Measurements from ENCODE around the gene BCL6. TPM values are rescaled to one million over a fixed set of nuclear protein-coding genes. Genes with fewer than 3 reads are reported as not detected.

BCL6 gene
- total RNA-seq, 2 donors from 2014 or later, result 25.8 to 29.7 TPM

DNA sequence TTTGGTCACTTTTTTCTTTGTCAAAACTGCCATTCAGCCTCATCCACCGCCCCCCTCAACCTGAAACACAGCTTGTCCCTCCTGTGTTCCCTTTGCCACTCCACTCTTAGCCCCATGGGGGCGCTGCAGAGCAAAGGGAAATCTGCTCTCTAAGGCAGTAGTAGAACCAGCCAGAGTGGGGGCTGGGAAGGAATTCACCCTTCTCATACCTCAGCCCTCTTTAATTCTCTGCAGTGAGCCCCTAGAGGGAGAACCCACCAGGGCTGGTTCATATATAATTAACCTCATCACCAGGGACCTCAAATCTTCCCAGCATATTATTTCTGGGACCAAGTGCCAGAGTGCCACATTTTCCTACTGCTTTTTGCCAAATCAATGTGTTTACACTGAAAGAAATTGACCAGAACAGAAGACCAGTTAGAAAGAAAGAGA lies 2.8 kb upstream of the BCL6 start:
- Mint-ChIP-seq H3K4me1 (peaks cover 31% of the 10 kb centered on the region), H3K27ac (peak overlapping the region; percentile 99), H3K4me3 (peak overlapping the region; percentile 57)

DNA sequence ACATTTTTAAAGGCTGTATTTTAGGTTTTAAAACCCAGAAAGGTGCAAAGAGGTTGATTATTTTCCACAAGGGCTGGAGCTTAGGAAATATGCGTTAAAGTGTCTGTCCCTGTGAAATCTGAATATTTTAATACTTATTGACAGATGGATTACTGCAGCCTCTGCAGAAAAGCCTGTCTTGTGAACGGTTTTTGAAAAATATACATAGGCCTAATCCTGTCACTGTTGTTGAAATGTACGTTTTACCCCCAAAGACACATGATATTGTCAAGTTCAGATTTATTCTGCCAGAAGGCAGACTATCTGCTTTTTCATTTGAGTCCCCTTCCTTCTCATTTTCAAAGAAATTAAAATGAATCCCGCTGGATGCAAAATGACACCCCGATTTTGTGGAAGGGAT lies 2.2 kb upstream of the BCL6 start:
- H3K4me3 Mint-ChIP-seq, result no peak overlapping the region
- no peaks in the 10 kb centered on the region for H3K27me3 Mint-ChIP-seq
- H3K27ac Mint-ChIP-seq, result peak overlapping the region; percentile 99
- H3K9me3 ChIP-seq (ENCODE audit: control insufficient read depth, low read length, poor library complexity, severe bottlenecking), result no peaks in the 10 kb centered on the region
- H3K36me3 Mint-ChIP-seq (ENCODE audit: low read depth), result peaks cover 6% of the 10 kb centered on the region
- peaks cover 33% of the 10 kb centered on the region for H3K4me1 Mint-ChIP-seq
- ATAC-seq, result no peak
- DNase-seq, result no peak

More for the DNA sequence above, 2.8 kb upstream of the BCL6 start:
- ATAC-seq (peak; percentile 52), DNase-seq (peak; percentile 69 to 91 (median 72))
- H3K36me3 Mint-ChIP-seq (ENCODE audit: low read depth), result peaks cover 6% of the 10 kb centered on the region
- no peaks in the 10 kb centered on the region for H3K27me3 Mint-ChIP-seq
- no peaks in the 10 kb centered on the region for H3K9me3 ChIP-seq (ENCODE audit: control insufficient read depth, low read length, poor library complexity, severe bottlenecking)

DNA sequence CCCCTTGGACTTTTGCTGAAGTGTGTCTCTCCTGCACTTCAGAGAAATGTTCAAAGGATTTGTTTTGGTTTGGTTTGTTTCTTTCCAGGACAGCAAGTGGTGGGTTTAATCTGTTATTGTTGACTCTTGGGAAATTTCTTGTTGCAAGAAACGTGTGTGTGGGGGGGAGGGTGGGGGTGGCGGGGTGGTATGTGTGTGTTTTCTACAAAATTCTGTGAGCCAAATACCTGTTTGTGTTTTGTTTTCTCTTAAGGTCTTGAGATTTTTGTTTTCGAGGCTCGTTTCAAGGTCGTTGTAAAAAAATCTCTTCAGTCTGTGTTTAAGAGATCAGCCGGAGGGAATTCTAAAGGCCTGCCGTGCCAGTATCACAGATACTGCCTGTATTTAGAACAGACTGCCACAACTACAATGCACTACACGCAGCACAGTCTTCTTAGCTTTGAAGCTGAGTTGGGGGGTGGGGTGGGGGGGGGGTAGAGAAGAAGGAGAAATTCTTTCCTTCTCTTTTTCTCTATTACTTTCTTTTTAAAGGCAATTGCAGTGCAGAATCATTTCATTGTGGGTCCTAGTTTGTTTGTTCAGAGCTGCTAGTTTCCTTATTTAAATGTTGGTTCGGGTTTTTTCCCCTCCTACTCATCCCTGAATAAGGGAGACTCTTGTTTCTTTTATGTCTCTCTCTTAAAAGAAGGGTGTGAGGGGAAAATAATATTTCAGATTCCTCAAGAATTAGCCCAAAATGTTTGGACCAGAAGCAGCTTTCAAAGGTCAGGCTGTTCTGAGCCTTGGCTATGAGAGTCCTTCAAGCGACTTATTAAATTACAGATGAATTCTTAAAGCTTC lies 1.4 kb upstream of the BCL6 start:
- H3K4me1 Mint-ChIP-seq, result peaks cover 38% of the 10 kb centered on the region
- H3K4me3 Mint-ChIP-seq, result peak overlapping the region; percentile 100
- H3K27ac Mint-ChIP-seq, result peak overlapping the region; percentile 99
- H3K9me3 ChIP-seq (ENCODE audit: control insufficient read depth, low read length, poor library complexity, severe bottlenecking), result no peaks in the 10 kb centered on the region
- H3K36me3 Mint-ChIP-seq (ENCODE audit: low read depth), result peaks cover 6% of the 10 kb centered on the region
- ATAC-seq (no peak), DNase-seq (no peak)
- H3K27me3 Mint-ChIP-seq, result no peaks in the 10 kb centered on the region

DNA sequence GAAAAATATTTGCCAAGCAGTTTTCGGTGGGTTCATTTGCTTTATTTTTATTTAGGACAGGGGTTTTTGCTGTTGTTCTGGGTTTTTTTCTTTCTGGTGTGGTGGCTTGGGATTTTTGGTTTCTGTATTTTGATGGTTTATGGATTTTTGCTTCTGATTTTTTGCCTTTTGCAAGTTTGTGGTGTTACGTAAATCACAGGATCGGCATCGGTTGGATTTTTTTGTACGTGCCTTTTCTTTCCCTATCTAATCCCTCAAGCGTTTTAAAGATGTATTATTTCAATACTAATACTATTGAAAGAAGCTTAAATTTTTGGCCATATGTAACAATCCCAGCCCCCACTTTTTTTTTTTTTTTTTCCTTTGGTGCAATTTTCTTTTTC lies 782 bp upstream of the BCL6 start:
- no peak for DNase-seq
- no peaks in the 10 kb centered on the region for H3K27me3 Mint-ChIP-seq
- peak overlapping the region; percentile 99 for H3K27ac Mint-ChIP-seq
- H3K36me3 Mint-ChIP-seq (ENCODE audit: low read depth), result peaks cover 6% of the 10 kb centered on the region
- peaks cover 43% of the 10 kb centered on the region for H3K4me1 Mint-ChIP-seq
- peak overlapping the region; percentile 100 for H3K4me3 Mint-ChIP-seq
- no peaks in the 10 kb centered on the region for H3K9me3 ChIP-seq (ENCODE audit: control insufficient read depth, low read length, poor library complexity, severe bottlenecking)
- ATAC-seq, result no peak

DNA sequence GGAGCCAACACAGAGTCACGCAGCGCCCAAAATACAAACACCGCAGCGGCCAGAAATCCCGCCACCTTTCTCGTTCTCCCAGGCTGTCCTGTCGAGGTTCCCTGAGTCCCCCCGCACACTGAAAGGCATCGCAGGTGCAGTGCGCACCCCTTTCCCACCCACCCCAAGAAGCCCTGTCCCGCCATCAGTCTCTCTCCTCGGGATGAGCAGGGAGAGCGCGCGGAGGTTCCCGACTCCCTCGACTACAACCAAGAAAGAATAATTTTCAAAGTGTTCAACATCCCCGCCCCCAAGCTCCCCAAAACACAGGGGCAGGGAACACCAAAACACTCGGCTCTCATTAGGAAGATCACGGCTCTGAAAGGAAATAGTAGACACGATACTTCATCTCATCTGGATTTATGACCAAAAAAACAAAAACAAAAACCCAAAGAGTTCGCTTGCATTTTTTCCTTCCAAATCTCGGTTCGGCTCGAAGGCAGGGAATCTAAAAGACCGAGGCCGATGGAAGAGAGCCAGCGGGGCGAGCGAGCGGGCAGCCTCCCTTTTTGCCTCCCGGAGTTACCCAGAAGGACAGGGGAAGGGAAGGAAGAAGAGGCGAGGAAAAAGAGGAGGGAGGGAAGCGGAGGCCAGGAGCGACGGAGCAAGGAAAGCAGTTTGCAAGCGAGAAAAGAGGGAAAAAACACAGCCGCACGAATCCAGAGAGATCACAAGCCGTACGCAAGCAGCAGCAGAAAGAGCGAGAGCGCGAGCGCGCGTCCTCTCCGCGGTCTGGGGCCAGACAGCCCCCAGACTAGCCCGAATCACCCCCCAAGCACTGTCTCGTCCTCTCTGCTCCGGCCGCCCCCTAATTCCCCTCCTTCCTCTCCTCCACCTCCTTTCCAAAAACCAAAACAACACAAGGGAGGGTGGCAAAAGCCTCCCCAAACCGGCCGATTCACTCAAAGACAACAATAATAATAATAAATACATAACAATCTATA lies 808 bp downstream of the BCL6 start:
- no peaks in the 10 kb centered on the region for H3K9me3 ChIP-seq (ENCODE audit: control insufficient read depth, low read length, poor library complexity, severe bottlenecking)
- peak overlapping the region; percentile 100 for H3K4me3 Mint-ChIP-seq
- H3K27ac Mint-ChIP-seq, result peak overlapping the region; percentile 99
- DNase-seq (peak; percentile 34 to 42 (median 34)), ATAC-seq (peak; percentile 12)
- H3K36me3 Mint-ChIP-seq (ENCODE audit: low read depth), result peaks cover 6% of the 10 kb centered on the region
- H3K4me1 Mint-ChIP-seq, result peaks cover 46% of the 10 kb centered on the region
- no peaks in the 10 kb centered on the region for H3K27me3 Mint-ChIP-seq

DNA sequence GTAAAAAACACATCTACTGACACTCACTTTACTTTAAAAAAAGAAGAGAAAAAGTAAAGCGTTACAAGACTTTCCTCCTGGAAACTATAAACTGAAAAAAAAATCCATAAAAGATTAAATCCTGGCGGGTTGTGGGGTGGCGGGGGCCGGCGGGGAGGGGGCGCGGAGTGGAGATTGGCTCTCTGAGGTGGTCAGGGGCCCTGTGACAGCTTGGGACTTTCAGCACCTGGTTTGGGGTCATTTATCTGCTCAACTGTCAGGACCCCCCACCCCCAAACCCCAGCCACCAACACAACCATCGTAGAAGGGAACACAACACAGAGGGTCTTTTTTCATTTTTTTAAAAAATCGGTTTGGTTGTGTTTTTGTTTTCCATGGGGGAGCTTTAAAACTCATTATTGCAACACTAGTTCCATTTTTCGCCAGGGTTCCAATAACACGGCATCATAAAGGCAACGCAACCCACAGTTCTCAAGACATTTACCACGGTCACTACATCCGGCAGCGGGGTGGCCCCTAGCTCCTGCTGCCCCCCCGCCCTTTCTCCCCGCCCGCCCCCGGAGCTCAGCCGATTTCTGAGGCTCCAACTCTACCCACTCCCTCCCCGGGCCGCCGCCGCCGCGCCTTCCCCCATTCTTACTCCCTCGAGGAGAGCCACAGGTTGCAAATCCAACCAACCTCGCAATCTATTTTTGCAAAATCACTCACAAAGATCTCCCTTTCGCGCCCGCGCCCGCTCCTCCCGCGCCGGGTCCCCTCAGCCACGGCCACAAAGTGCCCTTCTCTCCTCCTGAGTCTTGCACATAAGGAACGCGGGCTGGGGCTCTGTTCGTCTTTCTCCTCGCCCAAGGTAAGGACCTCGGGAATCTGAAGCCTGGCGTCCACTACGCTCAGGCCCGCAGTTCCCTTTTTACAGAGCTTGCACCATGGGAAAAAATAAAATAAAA lies 1.8 kb downstream of the BCL6 start:
- DNase-seq, result peak in 1 of 3 donors; percentile 27
- Mint-ChIP-seq H3K36me3 (ENCODE audit: low read depth) (peaks cover 6% of the 10 kb centered on the region), H3K4me3 (peak overlapping the region; percentile 100), H3K27me3 (no peaks in the 10 kb centered on the region), H3K27ac (peak overlapping the region; percentile 99), H3K4me1 (peaks cover 55% of the 10 kb centered on the region)
- no peak for ATAC-seq
- no peaks in the 10 kb centered on the region for H3K9me3 ChIP-seq (ENCODE audit: control insufficient read depth, low read length, poor library complexity, severe bottlenecking)

DNA sequence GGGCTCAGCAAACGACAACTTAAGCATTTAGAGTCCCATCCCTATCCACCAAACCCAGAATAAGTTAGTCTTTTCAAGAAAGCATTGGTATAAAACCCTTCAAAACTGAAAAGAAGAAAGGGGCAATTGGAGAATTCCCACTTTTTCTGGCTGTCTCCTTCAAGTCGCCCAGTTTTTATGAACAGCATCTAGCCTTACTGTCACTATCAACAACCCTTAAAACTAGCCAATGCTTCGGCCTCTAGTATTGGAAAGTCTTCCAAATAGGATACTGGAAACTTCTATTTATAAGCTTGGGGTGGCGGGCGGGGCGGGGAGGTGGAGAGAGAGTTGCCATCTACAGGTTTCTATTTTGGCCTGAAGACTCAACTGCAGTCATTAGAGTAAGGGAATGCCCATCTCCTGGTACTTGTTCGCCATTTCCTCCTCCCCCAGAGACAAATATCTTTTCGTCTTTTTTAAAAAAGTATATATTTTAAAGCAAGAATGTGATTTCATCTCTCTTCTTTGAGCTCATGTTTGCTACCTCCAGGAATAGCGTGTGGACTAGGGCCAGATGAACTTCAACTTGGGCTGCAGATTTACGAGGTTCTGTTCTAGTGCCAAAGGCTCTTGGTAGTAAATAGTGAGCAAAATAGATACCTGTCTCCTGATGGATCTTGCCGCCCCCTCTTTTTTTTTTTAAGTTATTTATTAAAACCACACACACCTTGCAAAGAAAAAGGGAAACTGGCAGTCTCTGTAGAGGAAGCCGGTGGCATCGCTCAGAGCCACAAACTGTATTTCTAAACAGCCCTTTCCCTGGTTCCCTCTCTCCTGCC lies 2.7 kb downstream of the BCL6 start:
- H3K4me1 Mint-ChIP-seq, result peaks cover 51% of the 10 kb centered on the region
- no peak for DNase-seq
- H3K36me3 Mint-ChIP-seq (ENCODE audit: low read depth), result peaks cover 6% of the 10 kb centered on the region

DNA sequence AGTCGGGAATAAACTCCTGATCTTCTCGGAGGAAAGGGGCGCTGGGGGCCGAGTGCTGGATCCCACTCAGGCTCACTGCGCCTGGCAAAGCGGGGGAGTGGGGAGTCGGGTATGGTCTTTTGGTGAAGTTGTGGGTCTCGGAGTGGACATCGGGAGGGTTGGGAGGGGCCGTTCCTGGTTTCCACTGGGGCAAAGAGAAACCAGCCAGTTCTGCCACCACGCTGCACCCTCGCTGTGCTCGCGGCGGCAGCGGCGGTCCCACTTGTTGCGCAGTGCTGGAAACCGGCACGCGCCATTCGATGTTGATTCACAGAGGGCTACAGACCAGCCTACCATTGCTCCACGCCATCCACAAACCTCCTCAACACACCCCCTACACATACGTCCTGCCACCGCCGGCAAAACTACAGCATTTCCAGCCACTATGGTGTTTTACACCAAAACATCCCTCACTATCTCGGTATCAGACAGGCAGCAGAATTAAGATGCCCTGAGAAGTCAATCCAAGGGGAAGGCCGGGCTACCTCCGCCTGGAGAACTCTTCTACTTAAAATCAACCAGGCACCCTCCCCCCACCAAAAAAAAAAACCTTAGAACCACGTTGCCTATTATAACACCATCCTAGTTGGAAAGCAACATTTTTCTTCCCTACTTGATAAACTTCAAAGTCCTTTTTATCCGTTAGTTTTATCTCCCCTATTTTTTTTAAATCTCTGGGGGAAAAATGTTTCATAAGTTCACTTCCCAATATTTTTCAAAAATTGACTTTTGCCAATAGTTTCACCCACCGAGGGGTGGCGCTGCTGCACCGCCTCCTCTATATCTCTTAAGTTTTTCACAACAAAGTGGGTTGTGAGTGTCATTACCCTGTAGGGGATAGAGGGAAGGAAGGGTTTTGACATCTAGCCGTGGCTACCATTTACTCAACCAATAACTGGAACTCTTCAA lies 3.6 kb downstream of the BCL6 start:
- Mint-ChIP-seq H3K27me3 (no peaks in the 10 kb centered on the region), H3K27ac (peak overlapping the region; percentile 99), H3K4me1 (peaks cover 58% of the 10 kb centered on the region), H3K36me3 (ENCODE audit: low read depth) (peaks cover 6% of the 10 kb centered on the region), H3K4me3 (peak overlapping the region; percentile 100)
- ATAC-seq (peak; percentile 21), DNase-seq (peak; percentile 53 to 64 (median 56))
- H3K9me3 ChIP-seq (ENCODE audit: control insufficient read depth, low read length, poor library complexity, severe bottlenecking), result no peaks in the 10 kb centered on the region

More for the DNA sequence above, 2.7 kb downstream of the BCL6 start:
- ATAC-seq, result no peak
- H3K9me3 ChIP-seq (ENCODE audit: control insufficient read depth, low read length, poor library complexity, severe bottlenecking), result no peaks in the 10 kb centered on the region
- H3K4me3 Mint-ChIP-seq, result peak overlapping the region; percentile 100
- no peaks in the 10 kb centered on the region for H3K27me3 Mint-ChIP-seq
- peak overlapping the region; percentile 99 for H3K27ac Mint-ChIP-seq

DNA sequence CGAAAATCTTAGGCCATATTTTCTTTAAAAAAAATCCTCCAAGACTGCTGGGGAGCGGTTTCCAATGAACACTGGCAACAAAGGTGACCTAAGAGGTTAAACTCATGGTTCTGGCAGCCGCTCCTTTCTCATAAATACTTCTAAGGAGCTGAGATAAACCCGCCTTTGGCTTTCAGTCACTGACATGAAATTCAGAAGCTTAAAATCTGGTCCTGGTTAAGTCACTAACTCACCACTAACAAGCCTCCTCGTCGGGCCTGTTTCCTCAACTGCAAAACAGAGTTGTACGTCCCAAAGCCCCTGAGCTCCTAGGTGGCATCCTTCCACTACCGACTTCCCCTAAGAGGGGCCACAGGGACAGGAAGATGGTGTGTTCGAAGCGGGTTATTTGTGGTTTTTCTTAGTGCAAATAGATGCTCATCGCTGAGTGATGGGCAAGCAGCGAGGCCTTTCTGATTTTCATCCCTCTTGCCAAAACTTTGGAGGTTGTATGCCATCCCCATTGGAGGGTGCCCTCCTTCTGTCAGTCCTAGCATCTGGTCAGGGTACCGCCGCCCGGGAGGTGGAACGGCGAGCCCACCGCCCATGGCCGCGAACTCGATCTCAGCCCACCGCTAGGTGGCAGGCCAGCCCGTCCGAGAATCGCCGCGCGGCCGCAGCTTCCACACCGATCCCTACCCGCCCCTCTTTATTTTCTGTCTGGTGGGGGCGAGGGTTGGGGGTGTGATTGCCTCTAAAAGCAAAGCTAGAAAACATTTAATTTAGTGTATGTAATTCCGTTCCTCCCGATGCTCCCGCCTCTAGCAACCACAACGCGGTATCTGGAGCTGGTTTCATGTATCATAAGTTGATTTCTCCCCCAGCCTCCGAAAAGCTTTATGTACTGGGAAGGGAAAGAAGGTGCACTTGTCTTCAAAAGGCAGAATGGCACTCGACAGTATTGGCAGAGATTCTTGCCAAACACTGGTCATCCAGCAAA lies 4.6 kb downstream of the BCL6 start:
- H3K4me1 Mint-ChIP-seq, result peaks cover 55% of the 10 kb centered on the region

More for the DNA sequence above, 4.6 kb downstream of the BCL6 start:
- ATAC-seq, result no peak
- Mint-ChIP-seq H3K36me3 (ENCODE audit: low read depth) (peaks cover 6% of the 10 kb centered on the region), H3K27ac (peak overlapping the region; percentile 99), H3K27me3 (no peaks in the 10 kb centered on the region), H3K4me3 (peak overlapping the region; percentile 100)
- no peaks in the 10 kb centered on the region for H3K9me3 ChIP-seq (ENCODE audit: control insufficient read depth, low read length, poor library complexity, severe bottlenecking)
- peak; percentile 52 to 62 (median 58) for DNase-seq
